DMS79 (cell line): Measurements from ENCODE around the gene CYBA.

Experiments used
- DNase-seq: peaks from one replicate; lab custom pipeline; 2025; lab: John Stamatoyannopoulos, UW

The CYBA gene

DNA sequence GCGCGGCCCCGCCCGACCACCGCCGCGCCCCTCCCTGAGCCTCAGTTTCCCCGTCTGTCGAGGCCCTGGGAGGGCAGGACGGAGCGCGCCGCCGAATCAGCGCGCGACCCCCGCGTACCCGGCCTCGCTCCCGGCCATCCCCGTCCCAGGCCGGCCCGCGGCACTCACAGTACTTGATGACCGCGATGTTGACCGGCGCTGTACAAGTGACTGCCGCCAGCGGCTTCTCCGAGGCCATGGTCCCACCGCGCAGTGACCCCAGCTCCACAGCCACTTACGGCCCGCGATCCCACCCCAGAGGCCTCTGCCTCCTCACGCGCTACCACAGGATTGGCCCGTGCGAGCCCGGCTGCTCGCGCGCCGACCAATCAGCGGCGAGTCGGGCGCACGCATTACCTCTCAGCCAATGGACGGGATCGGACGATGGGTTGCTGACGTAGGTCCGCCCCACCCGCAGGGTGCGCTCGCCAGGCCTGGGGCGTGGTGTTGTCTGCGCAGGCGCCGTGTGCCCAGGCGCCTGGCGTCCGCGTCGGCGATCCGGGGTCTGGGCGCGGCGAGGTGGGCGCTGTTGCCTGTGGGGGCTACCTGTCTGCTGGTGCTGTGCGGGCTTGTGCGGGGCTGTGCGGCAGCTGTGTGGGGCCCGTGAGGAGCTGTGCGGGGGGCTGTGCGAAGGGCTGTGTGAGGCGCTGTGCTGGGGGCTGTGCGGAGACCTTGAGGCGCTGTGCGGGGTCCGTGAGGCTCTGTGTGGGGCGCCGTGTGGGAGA lies 12.2 kb upstream of the CYBA start, which contains the start of gene MVD:
Gene MVD (minus strand): TSS at position 249 of the 764 bp plus-strand sequence. CDS start 11 bp downstream, at position 238.
- peak; percentile 77 for DNase-seq

DNA sequence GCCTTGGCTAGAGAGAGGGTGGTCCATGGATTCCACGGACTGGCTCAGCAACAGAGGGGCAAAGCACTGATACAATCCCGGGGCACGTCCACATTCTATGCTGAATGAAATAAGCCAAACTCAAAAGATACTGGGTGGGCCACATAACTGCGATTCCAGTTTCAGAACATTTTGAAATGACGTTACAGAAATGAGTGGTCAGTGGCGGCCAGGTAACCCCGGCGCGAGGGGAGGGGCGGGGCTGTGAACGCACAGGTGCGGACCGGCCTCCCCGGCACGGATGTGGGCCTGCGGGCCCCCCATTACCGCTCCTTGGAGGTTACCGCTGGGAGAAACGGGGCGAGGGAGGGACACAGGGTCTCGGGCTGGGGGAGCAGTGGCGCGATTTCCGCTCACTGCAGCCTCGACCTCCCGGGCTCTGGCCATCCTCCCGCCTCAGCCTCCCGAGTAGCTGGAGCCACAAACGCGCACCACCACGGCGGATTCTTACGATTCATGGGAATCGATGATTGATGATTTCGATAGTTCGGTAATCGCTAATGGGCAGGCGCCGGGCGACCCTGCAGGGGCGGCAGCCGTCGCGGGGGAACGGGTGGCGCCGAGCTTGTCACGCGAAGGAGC lies 11.5 kb upstream of the CYBA start:
- DNase-seq: no peak

DNA sequence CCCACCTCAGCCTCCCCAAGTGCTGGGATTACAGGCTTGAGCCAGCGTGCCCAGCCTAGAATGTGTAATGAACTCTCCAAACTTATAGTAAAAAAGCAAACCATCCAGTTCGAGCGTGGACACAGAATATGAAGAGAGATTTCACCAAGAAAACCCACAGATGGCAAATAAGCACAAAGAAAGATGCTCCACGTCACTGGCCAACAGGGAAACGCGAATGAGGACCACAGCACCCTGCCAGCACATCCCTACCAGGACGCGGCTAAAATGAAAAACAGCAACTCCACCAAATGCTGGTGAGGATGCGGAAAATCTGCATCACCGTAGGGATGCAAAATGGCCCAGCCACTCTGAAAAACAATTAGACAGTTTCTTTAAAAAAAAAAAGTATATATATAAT lies 10.6 kb upstream of the CYBA start:
- DNase-seq: no peak

DNA sequence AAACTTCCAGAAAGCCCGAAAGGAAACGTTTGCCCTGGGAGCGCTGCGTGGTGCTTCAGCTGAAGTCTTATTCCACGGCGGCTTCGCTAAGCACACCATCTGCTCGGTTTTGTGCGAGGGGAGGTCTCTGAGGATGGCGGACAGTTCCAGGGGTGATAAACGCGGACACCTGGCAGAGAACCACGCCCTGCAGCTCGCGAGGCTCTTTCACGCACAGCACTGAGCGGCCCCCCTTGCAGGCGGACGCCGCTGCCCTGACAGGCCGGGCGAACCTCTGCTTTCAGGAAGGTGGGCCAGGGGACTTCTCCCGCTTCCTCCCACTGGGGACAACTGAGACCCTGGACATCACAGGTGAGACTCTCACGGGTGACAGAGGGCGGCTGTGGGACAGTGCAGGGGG lies 8.3 kb upstream of the CYBA start:
- DNase-seq: no peak

DNA sequence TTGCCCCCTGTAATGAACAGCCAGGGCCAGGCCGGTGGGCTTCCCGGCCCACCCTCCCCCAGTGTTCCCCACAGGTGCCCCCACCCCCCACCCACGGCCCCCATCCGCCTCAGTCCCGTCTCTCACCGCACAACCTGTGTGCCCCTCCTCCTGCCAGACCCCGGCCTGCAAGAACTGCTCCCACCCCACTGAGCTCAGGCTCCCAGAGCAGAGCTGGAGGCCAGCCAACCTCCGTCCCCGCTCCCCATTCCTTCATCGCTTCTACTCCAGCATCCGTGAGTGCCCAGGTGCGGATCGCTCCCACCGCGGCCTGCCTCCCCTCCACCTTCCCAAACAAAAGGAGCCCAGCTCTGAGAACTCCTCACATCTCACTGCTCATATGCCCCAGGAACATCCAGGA lies 7.9 kb upstream of the CYBA start:
- DNase-seq: no peak

DNA sequence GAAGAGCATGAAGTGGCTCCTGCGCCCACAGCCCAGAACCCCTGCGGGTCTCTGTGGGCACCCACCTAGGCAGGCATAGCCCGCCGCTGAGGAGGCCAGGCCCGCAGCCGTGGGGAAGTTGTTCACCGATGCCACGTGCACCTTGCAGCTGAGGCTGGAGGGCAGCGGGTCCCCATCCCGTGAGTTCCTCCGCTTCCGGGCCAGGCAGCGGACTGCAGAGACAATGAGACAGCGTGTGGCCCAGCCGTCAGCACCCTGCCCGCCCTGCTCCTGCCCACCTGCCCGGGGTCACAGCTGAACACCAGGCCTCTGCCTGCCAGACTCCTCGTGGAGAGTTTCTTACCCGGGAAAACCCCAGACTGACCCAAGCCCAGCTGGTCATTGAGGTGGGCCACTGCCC lies 6.5 kb upstream of the CYBA start:
- DNase-seq: no peak

DNA sequence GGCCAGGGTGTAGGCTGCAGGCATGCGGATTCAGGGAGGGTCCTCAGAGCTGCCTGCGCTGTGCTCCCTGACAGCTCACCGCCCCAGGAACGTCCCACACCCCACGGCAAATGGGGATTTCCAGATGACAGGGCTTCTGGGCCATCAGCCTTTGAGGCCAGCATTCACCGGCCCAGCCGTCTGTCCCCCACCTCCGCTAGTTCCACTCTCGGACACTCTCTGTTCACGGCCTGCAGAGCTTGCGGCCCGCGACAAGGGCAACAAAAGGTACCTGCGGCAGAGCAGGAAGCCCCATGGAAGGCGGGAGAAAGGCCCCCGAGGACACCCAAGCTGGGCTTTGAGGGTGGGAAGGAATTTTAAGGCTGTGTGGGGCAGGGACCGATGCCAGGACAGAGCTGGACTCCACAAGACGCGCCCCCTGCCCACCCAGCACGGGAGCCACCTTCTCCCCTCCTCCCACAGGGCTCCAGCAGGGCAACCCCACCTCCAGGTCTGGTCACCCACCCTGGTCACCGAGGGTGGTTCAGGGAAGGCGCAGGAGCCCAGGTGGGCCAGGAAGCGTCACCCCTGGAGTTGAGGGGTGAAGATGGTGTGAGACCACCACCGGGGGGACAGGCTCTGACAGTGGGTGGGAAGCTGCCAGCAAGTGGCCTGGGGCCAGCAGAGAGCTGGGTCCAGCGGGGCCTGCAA lies 5.6 kb upstream of the CYBA start:
- no peak for DNase-seq

DNA sequence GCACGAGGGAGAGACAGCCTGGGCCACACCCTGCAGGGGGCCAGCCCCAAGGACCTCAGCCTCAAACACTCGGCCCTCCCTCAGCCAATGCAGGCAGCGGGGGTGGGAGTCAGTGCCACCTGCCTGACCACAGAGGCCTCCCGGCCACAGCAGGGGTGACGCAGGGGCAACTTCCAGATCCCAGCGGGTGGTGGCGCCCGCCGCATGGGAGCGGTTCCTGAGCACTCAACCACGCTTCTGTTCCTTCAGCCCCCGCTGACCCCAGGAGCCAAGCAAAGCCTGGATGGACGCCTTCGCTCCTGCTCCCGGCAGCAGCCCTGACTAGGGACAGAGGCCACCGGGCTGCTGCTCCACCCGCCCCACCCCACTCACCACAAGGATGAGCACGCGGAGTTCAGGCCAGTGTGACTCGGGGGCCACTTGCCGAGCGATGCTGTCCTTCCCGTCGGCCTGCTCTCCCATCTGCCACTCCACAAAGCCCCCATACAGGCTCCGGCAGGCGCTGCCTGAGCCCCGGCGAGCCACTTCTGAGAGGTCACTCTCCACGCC lies 5.0 kb upstream of the CYBA start:
- no peak for DNase-seq

DNA sequence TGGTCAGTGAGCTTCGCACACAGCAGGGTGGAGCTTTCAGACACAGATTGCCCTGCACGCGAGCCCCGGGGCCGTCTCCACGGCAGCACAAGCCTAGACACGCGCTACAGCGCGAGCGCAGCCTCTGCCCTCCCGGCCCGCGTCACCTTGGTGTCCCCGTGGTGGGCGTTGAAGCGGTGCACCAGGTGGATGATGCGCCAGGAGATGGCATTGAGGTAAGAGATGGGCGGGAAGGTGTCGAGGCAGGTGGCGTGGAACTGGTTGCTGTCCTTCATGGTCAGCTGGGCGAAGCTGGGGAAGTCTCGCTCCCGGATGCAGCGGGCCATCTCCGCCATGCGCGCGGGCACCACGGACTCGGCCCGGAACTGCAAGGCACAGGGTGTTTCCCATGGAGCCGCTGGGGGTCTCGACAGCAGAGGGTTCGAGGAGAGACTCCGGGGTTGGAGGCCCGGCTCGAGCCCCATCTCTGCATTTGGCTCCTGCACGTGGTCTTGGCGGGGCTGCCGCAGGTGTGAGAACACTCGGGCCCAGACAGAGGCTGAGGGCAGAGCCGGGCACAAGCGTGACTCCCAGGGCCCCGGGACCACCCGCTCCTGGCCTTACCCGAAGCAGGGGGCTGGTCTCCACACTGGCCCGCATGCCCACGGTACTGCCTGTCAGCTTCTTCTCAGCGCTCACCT lies 4.3 kb upstream of the CYBA start:
- DNase-seq: no peak

DNA sequence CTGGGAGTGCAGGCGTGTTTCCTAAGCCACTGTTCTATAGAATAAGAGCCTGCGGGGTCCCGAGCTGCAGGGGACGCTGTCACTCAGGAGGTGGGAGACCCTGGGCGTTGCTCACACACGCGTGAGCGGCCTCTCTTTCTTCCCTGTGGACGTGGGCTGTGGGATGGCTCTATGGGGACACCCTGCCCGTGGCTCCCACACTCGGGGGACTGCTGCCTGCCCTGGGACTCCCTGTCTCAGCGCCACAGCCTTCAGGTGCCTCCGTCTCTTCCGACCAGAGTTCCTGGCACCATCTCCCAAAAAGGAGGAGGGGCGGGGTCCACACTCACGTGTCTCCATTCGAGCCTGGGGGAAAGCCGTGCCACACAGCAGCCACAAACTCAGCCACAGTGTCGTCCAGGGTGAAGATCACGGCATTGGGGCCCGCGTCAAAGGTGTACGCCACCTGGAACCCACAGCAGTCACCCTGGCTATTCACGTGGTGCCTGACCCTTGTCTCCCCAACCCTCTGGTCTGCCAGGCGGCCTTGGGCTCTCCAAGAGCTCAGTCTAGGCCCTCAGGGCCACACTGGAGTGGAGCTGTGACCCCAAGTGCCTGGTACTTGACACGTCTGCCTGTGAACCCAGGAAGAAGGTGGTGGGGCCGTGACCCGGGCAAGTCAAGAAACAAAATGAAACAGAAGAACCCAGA lies 3.7 kb upstream of the CYBA start:
- DNase-seq: no peak

DNA sequence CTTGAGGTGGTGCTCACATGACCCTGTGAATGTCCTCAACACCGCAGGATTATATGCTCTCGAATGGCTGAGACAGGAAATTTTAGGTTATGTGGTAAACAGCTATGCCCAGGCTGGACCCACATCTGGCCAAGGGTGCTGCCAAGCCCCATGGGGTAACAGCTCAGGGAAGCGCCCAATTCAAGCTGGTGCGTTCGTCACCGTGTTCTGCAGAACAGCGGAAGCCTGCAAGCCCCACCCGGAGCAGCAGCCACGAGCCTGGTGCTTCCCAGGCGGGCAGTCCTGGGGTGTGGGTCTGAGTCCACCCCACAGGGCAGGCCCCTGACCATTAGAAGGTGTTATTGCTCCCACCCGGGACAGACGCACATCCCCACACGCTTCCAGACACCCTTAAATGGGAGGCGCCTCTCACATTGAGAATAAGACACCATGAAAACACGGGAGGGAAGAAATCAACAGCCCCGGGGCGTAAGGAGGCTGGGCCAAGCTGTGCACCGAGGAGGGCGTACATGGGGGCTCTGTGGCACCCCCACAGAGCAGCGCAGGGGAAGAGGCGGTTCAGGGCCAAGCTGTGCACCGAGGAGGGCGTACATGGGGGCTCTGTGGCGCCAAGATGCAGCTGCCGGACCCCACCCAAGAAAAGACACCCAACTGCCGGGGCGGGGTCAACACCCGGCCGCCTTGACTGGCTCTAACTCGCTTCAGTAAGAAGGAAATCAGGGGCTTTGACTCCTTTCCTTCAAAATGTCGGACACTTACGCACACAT lies 2.9 kb upstream of the CYBA start:
- no peak for DNase-seq

DNA sequence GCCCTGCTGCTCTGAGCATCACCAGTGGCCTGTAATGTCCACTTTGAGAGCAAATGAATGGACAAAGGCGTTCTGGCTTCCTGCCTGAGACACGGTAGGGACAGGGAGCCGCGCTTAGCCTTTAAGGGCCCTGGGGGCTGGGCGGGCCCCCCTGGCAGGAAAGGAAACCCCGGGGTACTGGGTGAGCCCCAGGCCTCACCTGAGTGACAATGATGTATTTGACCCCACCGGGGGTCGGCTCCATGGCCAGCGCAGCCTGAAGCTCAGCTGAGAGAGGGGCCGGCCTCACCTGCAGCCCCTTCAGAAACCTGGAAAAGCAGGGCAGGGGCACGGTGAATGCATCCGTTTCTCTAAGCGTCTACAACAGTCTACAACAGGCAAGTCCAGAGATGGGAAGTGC lies 2.2 kb upstream of the CYBA start:
- no peak for DNase-seq

DNA sequence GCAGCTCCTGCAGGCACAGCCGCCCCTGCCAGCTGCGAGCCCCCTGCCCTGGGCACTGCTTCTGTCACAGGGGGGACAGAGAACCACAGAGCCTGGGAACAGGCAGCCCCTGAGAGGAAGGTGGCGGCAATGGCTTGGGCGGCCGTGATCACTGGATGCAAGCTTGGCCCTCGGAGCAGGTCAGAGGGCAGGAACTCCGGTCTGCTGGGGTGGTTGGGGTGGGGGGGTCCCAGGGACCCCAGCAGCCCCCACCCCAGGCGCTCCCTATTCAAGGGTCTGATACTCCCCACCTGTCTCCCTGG lies 1.9 kb upstream of the CYBA start:
- no peak for DNase-seq

DNA sequence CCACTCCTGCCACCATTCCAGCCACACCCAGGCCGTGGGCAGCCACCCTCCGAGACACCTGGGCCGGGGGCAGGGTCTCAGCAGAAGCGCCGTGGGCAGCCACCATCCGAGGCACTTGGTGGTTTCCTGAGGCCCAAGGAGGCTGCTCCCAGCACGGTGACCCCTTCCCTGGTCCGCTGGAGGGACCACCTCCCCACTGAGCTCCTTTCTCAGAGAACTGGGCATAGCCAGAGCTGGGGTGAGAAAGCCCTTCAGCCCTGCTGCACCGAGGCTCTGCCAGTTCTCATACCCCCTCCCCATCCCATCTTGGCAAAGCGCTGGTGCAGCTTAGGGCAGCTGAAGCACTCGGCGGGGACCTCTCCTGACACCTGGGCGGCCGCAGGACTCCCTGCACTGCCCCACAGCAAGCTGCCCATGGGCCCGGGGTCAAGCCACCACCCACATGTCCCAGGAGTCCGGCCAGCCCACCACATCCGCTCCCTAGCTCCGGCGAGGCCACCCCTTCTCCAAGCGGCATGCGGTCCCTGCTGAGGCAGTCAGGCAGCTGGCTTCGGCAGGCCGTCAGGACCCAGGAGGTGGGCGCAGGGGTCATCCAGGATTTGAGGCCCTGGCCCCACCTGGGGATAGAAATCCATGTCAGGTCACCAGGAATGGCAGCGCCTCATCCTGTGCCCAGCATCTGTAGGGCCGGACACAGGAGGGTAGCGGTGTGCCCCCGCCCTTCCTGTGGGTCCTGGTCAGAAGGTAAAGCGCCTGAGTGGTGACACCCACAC lies 1.3 kb upstream of the CYBA start:
- DNase-seq: no peak

DNA sequence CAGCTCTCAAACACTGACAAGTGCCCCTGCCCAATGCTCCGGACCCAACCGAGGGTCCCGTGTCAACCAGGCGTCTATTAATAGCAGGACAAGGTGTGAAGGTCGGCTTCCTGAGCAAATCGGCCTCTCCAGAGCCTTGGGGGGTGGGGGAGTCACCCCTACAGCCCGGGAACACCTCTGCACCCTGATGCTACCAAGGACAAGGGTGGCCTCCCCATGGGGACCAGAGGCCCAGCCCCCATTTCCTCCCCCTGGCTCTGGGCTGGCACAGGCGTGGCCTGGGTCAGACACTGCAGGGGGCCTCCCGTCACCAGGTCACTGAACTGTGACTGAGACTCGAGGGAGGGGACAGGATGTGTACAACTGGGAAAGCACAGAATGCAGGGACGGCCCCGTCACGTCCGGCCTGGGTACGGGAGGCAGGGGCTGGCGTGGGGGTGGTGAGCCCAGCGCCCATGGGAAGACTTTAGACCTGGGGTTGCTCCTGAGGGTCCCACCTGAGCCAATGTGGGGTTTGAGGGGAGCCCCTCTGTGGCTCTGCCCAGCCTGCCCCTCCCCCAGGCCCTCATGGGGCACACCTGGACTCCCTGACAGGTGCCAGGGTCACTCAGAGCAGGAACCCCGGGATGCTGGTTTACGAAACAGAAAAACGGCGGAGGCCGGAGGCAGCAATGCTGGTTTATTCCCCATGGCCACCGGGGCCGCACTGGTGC lies 579 bp upstream of the CYBA start:
- no peak for DNase-seq

DNA sequence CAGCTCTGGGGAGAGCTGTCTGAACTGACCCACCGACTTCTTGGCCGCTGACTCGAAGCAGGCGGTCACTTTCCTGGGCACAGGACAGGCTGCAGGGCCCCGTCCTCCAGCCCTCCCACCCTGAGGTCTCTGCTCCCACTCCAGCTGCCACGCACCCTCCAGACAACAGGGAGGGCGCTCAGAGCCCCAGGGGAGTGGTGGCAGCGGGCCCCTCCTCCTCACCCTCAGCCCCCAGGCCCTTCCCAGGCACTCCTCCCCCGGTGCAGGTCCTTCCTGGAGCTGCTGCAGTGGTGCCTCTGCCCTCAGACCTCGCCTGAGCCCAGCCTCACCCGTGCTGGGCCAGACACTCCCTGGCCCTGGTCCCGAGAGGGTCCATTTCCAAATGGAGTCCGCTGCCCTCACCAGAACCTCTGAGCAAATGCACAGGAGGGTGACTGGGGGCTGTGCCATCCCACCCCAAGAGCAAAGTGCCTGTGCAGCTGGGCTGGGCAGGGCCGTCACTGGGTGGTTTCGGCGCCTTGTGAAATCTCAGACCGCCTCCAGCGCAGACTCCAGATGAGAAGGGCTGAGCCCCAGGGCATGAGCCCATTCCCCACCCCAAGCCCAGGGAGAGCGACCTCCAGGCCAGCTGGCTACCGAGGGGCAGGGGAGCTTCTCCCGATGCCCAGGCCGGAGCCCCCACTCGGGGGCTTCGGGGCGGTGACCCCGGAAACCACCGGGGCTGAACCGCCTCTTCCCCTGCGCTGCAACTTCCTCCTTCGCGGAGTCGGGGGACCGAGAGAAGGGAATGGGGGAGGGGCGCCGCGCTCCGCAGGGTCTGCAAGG lies 717 bp downstream of the CYBA start:
- DNase-seq: no peak

DNA sequence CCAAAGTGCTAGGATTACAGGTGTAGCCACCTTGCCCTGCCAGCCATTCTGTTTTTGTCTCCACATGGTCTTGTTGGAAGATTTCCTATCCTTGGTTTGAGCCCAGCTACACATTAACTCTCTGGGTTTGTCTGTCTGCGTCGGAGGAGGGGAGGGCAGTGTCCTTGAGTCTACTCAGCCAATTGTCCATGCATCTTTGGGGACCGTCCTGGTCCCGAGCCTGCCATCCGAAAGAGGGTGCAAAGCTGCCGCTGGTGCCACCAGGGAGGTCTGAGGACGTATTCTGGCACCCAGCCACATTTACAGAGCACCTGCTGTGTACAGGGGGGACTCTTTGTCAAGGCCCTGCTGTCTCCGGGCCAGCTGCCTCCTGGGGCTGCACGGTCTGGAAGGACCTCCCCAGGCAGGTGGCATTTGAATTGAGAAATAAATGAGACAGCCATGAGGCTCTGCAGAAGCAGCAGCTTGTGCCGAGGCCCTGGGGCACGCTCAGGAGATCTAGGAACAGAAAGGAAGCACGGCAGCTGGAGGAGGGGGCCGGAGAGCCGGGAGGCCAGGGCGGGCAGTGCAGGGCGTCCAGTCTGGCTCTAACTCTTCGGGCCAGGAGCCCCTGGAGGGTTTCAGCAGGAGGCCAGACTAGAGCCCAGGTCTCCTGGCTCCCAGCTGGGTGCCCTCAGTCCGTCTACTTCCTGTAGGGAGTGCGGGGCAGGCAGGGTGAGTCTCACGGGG lies 1.5 kb downstream of the CYBA start:
- DNase-seq: no peak
